Measurements from ENCODE around the gene TOMM6. TPM values are rescaled to one million over a fixed set of nuclear protein-coding genes. Genes with fewer than 3 reads are reported as not detected.
"Not testable (repeated sequence)": the region's sequence is repeated elsewhere in the genome, so short reads cannot be mapped to it uniquely, and the experiment has no call there.

TOMM6 gene
- total and polyA plus RNA-seq, 7 experiments from 2014 or later, result 114 to 449 (median 134) TPM

GRCh38 chr6:41759905-41760579 lies 27.5 kb upstream of the TOMM6 start:
- Mint-ChIP-seq H3K36me3 (peaks cover 0 to 3% (median 0%) of the 10 kb centered on the region in 5 donors), H3K27ac (no peak overlapping the region), H3K4me1 (peaks cover 0 to 3% (median 0%) of the 10 kb centered on the region in 7 donors), H3K27me3 (peaks cover 0 to 4% (median 0%) of the 10 kb centered on the region in 5 donors), H3K4me3 (no peak overlapping the region), H3K9me3 (no peaks in the 10 kb centered on the region)
- POLR2A ChIA-PET, result no interaction called here
- Histone ChIP-seq H3K27me3 (ENCODE audit: control insufficient read depth in 2 of 2, insufficient read depth in 2 of 2, low read length in 2 of 2) (no peaks in the 10 kb centered on the region), H3K4me1 (ENCODE audit: control insufficient read depth in 2 of 2, insufficient read depth in 2 of 2, low read length in 2 of 2) (no peaks in the 10 kb centered on the region), H3K4me3 (ENCODE audit: low read length) (no peak overlapping the region), H3K9me3 (ENCODE audit: control insufficient read depth in 2 of 3, low read length in 3 of 3) (no peaks in the 10 kb centered on the region), H3K27ac (ENCODE audit: low read depth, low read length) (no peak overlapping the region), H3K36me3 (ENCODE audit: control insufficient read depth in 2 of 3, insufficient read depth in 3 of 3, low read length in 3 of 3) (no peaks in the 10 kb centered on the region)
- no peak for DNase-seq
- CTCF ChIA-PET, result no interaction called here
- ATAC-seq, result no peak
- intact Hi-C loops (cut with micrococcal nuclease), result no loop called here

DNA sequence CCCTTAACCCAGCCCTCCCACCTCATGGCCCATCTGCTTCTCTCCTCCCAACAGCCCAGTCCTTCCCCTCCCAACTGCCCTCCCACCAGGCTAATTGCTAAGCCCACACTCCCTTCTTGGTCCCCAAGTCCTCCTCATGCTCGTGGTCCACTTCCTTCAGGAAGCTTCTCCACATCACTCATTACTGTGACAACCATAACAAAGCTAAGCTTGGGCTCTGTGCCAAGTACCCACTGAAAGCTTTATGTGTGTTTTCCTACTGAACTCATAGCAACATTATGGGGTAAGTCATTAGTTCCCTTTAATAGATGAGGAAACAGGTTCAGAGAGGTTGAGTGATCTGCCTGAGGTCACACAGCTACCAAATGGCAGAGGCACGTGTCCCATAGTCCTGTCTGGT lies 24.0 kb upstream of the TOMM6 start:
- peaks cover 0 to 6% (median 4%) of the 10 kb centered on the region in 7 donors for H3K4me1 Mint-ChIP-seq
- Histone ChIP-seq H3K9me3 (ENCODE audit: control insufficient read depth in 2 of 3, low read length in 3 of 3) (no peaks in the 10 kb centered on the region), H3K27me3 (ENCODE audit: control insufficient read depth in 2 of 2, insufficient read depth in 2 of 2, low read length in 2 of 2) (no peaks in the 10 kb centered on the region), H3K4me3 (ENCODE audit: low read length) (no peak overlapping the region), H3K27ac (ENCODE audit: low read depth, low read length) (no peak overlapping the region), H3K36me3 (ENCODE audit: control insufficient read depth in 2 of 3, insufficient read depth in 3 of 3, low read length in 3 of 3) (no peaks in the 10 kb centered on the region), H3K4me1 (ENCODE audit: control insufficient read depth in 2 of 2, insufficient read depth in 2 of 2, low read length in 2 of 2) (no peaks in the 10 kb centered on the region)
- H3K36me3 Mint-ChIP-seq, result peaks cover 0 to 3% (median 0%) of the 10 kb centered on the region in 5 donors
- intact Hi-C loops (cut with micrococcal nuclease), result no loop called here
- H3K9me3 Mint-ChIP-seq, result peaks cover 0 to 2% (median 0%) of the 10 kb centered on the region in 11 donors
- POLR2A ChIA-PET, result no interaction called here
- no peak for ATAC-seq
- no peak overlapping the region for H3K4me3 Mint-ChIP-seq
- H3K27me3 Mint-ChIP-seq, result no peaks in the 10 kb centered on the region
- CTCF ChIA-PET, result interaction anchor here (0.6 kb wide), 1 partner anchor 266 kb away, joined by 3 read pairs; no protein-coding TSS in a partner anchor
- H3K27ac Mint-ChIP-seq, result no peak overlapping the region
- no peak for DNase-seq

GRCh38 chr6:41766043-41766664 lies 21.3 kb upstream of the TOMM6 start:
- ChIA-PET CTCF (interaction anchor here (0.7 kb wide), 1 partner anchor 332 kb away, joined by 4 read pairs; no protein-coding TSS in a partner anchor), POLR2A (interaction anchor here (0.6 kb wide), 1 partner anchor 696 kb away, joined by 5 read pairs; no protein-coding TSS in a partner anchor)
- H3K4me3 Mint-ChIP-seq; H3K27ac Mint-ChIP-seq; DNase-seq; H3K27me3 ChIP-seq (ENCODE audit: control insufficient read depth in 2 of 2, insufficient read depth in 2 of 2, low read length in 2 of 2); intact Hi-C loops (cut with micrococcal nuclease); H3K36me3 Mint-ChIP-seq; H3K9me3 Mint-ChIP-seq; H3K4me3 ChIP-seq (ENCODE audit: low read length); H3K4me1 ChIP-seq (ENCODE audit: control insufficient read depth in 2 of 2, insufficient read depth in 2 of 2, low read length in 2 of 2); ATAC-seq; H3K27ac ChIP-seq (ENCODE audit: low read depth, low read length); H3K9me3 ChIP-seq (ENCODE audit: control insufficient read depth in 2 of 3, low read length in 3 of 3); H3K27me3 Mint-ChIP-seq: not testable (repeated sequence)
- peaks cover 1 to 13% (median 6%) of the 10 kb centered on the region in 7 donors for H3K4me1 Mint-ChIP-seq
- peaks cover 0 to 11% (median 0%) of the 10 kb centered on the region in 3 experiments for H3K36me3 ChIP-seq (ENCODE audit: control insufficient read depth in 2 of 3, insufficient read depth in 3 of 3, low read length in 3 of 3)

GRCh38 chr6:41767112-41767833 lies 20.2 kb upstream of the TOMM6 start:
- no peak for DNase-seq
- ATAC-seq, result no peak
- H3K27ac ChIP-seq (ENCODE audit: low read depth, low read length), result no peak overlapping the region
- H3K9me3 Mint-ChIP-seq, result peaks cover 0 to 2% (median 0%) of the 10 kb centered on the region in 11 donors
- H3K36me3 ChIP-seq (ENCODE audit: control insufficient read depth in 2 of 3, insufficient read depth in 3 of 3, low read length in 3 of 3), result peaks cover 0 to 22% (median 0%) of the 10 kb centered on the region in 3 experiments
- no peaks in the 10 kb centered on the region for H3K27me3 ChIP-seq (ENCODE audit: control insufficient read depth in 2 of 2, insufficient read depth in 2 of 2, low read length in 2 of 2)
- ChIA-PET POLR2A (no interaction called here), CTCF (no interaction called here)
- no peak overlapping the region for H3K27ac Mint-ChIP-seq
- peaks cover 4 to 14% (median 4%) of the 10 kb centered on the region in 5 donors for H3K36me3 Mint-ChIP-seq
- no peak overlapping the region for H3K4me3 Mint-ChIP-seq
- peaks cover 1 to 13% (median 6%) of the 10 kb centered on the region in 7 donors for H3K4me1 Mint-ChIP-seq
- no peak overlapping the region for H3K4me3 ChIP-seq (ENCODE audit: low read length)
- intact Hi-C loops (cut with micrococcal nuclease), result no loop called here
- no peaks in the 10 kb centered on the region for H3K27me3 Mint-ChIP-seq
- H3K9me3 ChIP-seq (ENCODE audit: control insufficient read depth in 2 of 3, low read length in 3 of 3), result no peaks in the 10 kb centered on the region
- no peaks in the 10 kb centered on the region for H3K4me1 ChIP-seq (ENCODE audit: control insufficient read depth in 2 of 2, insufficient read depth in 2 of 2, low read length in 2 of 2)

- H3K4me3 Mint-ChIP-seq, result no peak overlapping the region
- ATAC-seq (no peak), DNase-seq (no peak)
- intact Hi-C loops (cut with micrococcal nuclease), result no loop called here
- H3K9me3 ChIP-seq (ENCODE audit: control insufficient read depth in 2 of 3, low read length in 3 of 3), result no peaks in the 10 kb centered on the region
- H3K27ac ChIP-seq (ENCODE audit: low read depth, low read length), result no peak overlapping the region
- CTCF ChIA-PET, result interaction anchor here (1.0 to 1.1 kb wide), 2 partner anchors 19 to 399 kb away, joined by 3 read pairs; partner anchors contain the start of gene TOMM6
- H3K9me3 Mint-ChIP-seq, result peaks cover 0 to 2% (median 0%) of the 10 kb centered on the region in 11 donors
- peaks cover 1 to 13% (median 6%) of the 10 kb centered on the region in 7 donors for H3K4me1 Mint-ChIP-seq
- H3K27me3 Mint-ChIP-seq, result no peaks in the 10 kb centered on the region
- H3K36me3 Mint-ChIP-seq, result peaks cover 5 to 20% (median 7%) of the 10 kb centered on the region in 5 donors
- POLR2A ChIA-PET, result no interaction called here
- no peaks in the 10 kb centered on the region for H3K4me1 ChIP-seq (ENCODE audit: control insufficient read depth in 2 of 2, insufficient read depth in 2 of 2, low read length in 2 of 2)
- no peaks in the 10 kb centered on the region for H3K27me3 ChIP-seq (ENCODE audit: control insufficient read depth in 2 of 2, insufficient read depth in 2 of 2, low read length in 2 of 2)
- no peak overlapping the region for H3K4me3 ChIP-seq (ENCODE audit: low read length)
- peaks cover 0 to 32% (median 0%) of the 10 kb centered on the region in 3 experiments for H3K36me3 ChIP-seq (ENCODE audit: control insufficient read depth in 2 of 3, insufficient read depth in 3 of 3, low read length in 3 of 3)
- peak overlapping the region in 5 of 9 donors; percentile 8 to 70 (median 23) for H3K27ac Mint-ChIP-seq
Measured at GRCh38 chr6:41768545-41769308, 18.8 kb upstream of the TOMM6 start.

GRCh38 chr6:41769376-41769775 lies 18.1 kb upstream of the TOMM6 start:
- POLR2A ChIA-PET, result interaction anchor here (0.6 kb wide), 1 partner anchor 295 kb away, joined by 5 read pairs; no protein-coding TSS in a partner anchor
- Mint-ChIP-seq H3K27ac (peak overlapping the region in 2 of 9 donors; percentile 17 to 23), H3K36me3 (peaks cover 5 to 24% (median 11%) of the 10 kb centered on the region in 5 donors), H3K4me1 (peaks cover 1 to 13% (median 6%) of the 10 kb centered on the region in 7 donors), H3K4me3 (no peak overlapping the region), H3K27me3 (no peaks in the 10 kb centered on the region), H3K9me3 (peaks cover 0 to 2% (median 0%) of the 10 kb centered on the region in 11 donors)
- intact Hi-C loops (cut with micrococcal nuclease), result no loop called here
- H3K4me3 ChIP-seq (ENCODE audit: low read length), result no peak overlapping the region
- no peaks in the 10 kb centered on the region for H3K9me3 ChIP-seq (ENCODE audit: control insufficient read depth in 2 of 3, low read length in 3 of 3)
- no peak overlapping the region for H3K27ac ChIP-seq (ENCODE audit: low read depth, low read length)
- peaks cover 0 to 35% (median 0%) of the 10 kb centered on the region in 3 experiments for H3K36me3 ChIP-seq (ENCODE audit: control insufficient read depth in 2 of 3, insufficient read depth in 3 of 3, low read length in 3 of 3)
- no peaks in the 10 kb centered on the region for H3K27me3 ChIP-seq (ENCODE audit: control insufficient read depth in 2 of 2, insufficient read depth in 2 of 2, low read length in 2 of 2)
- no peak for ATAC-seq
- DNase-seq, result no peak
- H3K4me1 ChIP-seq (ENCODE audit: control insufficient read depth in 2 of 2, insufficient read depth in 2 of 2, low read length in 2 of 2), result no peaks in the 10 kb centered on the region
- CTCF ChIA-PET, result interaction anchor here (1.1 kb wide), 1 partner anchor 18 kb away, joined by 3 read pairs; the partner anchor contains the start of gene TOMM6
